GM18861 (cell line): ENCODE data around the gene ZNF778.

Experiments
- ATAC-seq: cut with Tn5 transposase; IDR thresholded peaks from one replicate; pipeline ENCODE4 v1.9.1; 2021; ENCODE audit not compliant: unreplicated experiment

ZNF778 gene

DNA sequence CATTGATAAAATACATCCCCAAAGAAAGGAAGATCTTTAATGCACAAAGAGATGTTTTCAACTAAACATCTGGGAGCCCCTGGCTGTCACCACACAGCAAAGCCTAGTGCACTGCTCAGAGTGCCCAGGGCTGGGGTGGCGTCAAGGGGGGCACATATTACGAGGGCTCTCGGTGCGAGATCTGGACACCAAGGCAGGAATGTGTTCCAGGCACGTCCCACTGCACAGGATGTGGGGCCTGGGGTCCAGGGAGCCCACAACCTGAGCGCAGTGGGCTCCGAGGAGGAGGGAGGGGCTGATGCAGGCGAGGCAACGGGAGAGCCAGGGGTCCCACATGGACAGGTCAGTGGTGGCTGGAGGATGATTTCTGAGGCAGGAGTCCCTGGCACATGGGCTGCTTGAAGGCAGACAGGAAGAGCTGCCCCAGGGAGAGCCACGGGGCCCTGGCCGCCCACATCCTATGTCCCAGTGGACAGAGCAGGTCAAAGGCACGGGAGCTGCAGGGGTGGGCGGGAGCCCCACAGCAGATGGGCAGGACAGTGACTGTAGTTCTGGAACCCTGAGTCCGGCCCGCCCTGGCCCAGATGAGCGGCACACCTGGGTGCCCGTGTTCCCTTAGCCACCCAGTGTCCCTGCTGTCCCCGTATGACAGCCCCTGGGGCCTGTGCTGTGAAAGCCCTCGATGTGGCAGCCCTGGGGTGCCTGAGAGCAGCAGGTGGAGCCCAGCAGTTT lies 56.4 kb downstream of the ZNF778 start:
- no peak for ATAC-seq

DNA sequence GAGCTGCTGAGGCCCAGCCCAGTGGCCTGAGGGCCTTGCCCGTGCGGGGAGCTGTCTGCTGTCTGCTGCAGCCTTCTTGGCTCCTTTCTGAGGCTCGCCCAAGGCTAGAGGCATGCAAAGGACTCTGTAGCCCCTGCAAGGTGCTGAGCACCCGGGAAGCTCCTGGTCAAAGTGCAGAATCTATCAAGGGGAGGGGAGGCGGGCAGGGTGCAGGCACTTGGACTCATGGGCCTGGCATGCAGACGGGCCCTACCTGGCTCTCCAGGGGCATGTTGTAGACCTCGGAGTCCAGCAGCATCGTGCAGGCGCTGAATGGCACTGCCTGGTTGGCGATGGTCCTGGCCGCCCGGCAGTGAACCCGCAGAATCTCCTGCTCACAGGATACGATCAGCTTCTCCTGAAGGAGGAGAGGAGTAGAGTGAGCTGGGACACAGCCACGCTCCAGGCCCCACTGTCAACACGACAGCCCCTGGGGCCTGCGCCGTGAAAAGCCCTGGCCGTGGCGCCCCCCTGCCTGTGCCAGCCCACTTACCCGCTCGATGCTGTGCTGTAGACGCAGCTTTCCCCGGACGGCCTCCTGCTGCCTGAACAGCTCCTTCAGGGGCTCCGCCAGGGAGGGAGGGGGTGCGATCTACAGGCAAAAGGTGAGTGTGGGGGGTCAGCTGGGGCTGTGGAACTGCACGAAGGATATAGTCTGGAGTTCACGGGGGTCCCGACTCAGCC lies 57.2 kb downstream of the ZNF778 start:
- ATAC-seq = no peak

DNA sequence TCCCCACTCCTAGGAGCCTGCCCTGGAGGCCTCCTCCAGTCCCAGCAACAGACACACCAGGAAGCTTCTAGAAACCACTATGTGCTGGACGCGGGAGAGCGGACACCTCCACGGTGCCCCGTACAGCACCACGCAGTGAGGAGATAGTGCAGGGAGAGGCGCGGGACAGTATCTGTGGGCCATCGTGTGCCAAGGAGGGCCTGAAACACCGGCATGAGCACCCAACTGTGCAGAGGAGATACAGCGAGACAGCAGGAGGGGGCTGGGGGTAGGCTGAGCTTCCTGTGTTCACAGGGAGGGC lies 57.7 kb downstream of the ZNF778 start:
- no peak for ATAC-seq

DNA sequence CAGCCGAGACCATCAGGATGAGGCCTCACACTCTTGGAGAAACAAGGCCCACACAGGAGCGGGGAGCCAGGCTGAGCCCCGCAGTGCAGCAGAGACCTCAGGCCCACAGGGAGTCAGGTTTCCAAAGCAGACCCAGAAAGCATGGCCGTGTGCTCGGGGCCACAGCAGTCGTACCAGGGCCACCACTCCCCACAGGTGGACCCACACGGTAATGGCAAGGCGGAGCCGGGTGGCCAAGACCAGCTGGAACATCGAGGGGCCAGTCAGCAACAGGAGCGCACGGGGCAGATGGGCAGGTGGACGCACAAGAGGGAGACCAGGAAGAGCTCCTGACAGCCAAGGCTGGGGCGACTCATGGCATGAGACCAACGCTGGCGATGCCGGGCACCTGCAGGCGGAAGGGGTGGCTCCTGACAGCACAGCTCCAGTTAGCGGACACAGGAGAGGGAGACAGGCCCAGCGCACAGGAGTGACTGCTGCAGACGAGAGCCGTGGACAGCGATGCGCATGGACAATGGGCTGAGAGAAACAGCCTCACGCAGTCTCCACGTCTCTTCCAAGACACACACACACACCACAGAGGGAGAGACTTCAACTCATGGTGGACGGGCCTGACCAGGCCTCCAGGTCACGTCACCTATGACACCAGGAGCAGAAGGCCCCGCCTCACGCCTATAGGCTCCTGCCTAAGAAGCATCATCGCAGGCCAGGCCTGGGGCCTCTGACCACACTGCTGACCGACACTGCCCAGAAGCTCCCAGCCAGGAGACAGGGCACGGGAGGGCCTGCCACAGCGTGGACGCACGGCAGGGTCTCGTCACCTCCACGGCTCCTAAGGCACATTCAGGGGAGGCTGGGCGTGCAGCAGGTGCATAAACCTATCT lies 58.6 kb downstream of the ZNF778 start:
- no peak for ATAC-seq

DNA sequence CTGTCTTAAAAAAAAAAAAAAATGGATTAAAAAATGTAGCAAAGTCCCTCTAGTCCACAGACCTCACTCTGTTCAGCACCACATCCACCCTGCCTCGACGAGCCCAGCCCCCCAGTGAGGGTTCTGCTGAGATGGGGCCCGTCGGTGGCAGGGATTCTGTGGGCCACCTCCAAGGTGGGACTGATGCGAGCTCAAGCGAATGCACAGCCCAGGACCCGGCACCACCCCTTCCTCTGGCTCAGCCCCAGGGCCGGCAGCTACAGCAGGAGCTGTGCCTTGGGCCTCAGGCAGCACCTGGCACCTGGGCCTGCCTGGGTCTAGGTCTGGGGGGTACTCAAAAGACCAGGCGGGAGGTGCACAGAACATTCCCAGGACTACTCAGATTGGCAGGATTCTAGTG lies 59.5 kb downstream of the ZNF778 start:
- ATAC-seq = no peak

DNA sequence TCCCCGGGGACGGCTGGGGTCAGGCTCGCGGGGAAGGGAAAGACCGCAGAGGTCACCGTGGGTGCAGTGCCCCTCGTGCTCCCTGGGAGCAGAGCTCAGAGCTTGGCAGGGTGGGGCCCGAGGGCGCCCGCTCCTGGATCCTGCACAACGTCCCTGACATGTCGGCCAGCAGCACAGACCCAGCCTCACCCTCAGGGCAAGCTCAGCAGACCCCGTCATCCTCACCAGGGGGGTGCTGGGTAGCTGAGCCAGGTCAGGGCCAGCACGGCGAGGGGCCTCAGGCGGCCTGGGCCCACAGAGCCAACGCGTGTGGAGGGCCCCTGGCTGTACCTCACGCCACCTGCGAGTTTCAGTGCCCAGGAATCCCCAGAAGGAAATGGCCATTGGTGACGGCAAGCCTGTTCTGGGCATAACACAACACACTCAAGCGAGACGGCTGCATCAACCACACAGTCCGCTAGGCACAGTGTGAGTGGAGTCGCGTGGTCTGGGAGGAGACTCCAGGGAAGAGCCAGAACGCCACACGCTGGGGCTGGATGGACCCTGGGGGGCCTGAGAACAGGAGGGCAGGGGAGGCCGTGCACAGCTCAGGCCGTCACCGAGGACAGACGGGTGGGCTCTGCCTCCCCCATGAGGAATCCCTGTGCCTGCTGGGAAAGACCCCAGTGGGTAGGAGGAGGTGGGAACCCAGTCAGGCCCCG lies 60.3 kb downstream of the ZNF778 start:
- ATAC-seq = no peak

DNA sequence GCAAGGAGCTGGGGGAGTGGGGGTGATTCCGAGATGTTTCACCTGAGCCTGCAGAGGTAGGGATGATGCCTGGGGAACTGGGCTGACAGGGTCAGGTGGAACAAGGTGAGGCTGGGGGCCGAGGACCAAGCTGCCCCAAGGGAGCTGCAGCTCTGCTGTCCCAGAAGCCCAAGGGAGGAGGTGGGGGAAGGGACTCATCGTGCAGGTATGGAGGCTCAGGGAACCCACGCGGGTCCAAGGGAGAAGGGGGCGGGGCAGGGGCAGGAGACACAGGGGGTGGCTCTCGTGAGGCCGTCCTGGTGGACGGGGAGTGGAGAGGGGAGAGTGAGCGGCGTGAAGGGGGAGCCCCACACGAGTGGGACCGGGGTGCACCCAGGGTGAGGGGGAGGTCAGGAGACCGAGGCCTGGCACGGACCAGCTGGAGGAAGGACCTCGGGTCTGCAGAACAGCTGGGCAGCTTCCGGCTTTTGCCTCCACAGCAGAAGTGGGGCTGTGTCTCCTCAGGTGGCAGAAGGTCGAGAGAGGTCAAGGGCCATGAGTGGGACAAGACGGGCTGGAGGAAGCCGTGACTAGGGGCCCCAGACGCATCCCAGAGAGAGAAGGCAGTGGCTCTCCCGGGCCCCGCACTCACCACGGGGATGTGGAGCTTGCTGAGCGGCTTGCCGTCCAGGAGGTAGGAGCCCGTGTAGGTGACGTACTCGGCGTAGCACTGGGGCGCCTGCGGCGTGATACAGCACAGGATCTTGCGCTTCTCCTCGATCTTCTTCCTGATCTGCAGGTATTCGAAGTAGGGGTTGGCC lies 61.1 kb downstream of the ZNF778 start:
- ATAC-seq = no peak

DNA sequence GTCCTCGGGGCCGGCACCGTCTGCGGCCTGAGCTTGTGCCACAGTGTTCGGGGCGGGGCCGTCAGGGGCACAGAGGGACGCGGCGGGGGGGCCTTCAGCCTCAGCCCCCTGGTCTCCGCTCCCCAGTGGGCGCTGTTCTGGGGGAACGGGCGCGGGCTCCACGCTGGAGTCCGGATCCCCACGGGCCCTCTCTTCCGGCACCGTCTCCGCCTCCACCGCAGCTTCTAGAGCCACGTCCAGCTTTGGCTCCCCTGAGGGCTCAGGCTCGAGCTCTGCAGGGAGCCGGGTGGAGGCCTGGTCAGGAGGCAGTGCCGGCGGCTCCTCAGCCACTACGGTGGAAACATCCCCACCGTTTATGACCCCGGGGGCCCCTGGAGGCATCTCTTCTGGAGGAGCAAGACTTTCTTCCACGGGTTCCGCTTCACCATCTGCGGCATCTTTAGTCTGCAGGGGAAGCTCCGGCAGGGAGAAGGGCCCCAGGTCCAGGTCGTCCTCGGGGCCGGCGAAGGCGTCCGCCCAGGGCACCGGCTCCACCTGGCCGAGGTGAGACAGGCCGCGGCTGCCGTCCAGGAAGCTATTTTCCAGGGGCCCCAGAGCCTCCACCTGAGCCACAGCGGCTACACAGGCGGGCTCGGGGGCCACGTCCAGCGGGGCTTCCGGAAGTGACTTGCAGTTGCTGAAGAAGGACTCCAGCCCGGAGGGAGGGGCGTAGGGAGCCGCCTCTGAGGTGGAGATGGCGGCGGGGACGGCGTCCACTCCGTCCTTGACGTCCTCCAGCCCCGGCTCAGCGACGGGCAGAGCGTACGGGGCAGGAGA lies 62.4 kb downstream of the ZNF778 start:
- no peak for ATAC-seq

DNA sequence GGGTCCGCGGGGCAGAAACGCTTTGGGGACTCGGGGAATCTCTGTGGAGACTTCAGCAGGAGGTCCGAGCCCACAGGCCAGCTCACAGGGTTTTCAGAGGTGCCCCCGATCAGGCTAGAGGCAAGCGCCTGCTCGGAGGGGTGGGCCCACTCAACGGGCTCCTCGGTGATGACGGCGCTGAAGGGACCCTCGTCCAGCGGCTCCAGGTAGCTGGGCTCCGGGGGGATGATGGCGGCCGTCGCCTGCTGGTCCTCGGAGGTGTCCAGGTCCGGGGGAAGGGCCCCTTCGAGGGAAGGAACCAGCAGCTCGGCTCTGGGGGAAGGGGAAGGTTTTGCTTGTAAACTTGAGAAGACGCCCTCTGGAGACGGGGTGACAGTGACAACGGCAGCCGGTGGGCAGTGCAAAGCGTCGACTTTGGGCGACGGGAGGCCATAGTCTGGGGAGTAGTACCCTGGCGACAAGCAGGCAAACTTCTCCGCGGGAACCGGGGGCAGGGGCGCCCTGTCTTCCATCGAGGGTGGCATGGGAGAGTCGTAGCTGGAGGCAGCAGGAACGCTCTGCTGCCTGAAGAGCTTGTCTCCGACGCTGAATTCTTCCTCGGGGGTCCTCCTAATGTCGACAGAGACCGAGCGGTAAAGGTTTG lies 63.2 kb downstream of the ZNF778 start:
- no peak for ATAC-seq

DNA sequence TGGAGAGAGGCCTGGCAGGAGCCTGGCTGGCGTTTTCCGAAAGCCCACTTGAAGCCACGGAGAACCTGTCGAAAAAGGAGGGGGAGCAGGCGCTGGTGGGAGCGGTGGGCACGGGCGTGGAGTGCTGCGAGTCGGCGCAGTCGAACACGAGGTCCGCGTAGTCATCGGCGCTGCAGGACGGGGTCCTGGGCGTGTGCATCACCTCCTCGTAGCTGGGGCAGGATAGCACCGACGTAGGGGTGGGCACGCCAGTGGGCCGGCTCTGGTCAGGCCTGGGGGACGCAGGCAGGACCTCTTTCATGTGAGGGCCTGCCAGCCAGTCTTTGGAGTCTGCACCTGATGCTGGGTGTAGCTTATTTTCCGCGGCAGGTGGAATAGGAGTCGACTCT lies 63.7 kb downstream of the ZNF778 start:
- ATAC-seq = no peak

DNA sequence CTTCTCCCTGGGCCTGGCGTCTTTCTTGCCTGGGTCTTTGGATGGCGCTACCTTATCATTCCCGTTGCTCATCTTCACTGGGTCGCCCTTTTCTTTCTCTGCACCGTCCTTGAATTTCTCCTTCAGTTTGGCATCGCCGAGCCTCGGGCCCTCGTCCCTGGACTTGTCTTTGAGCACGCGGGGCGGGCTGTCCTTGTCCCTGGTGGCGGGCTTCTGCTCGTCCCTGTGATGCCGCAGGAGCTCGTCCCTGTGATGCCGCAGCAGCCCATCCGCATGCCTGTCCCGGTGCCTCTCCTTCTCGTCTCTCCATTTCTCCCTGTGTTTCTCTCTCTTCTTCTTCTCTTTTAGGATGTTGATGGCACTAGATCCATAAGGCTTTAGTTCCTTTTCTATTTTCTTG lies 64.3 kb downstream of the ZNF778 start:
- no peak for ATAC-seq

DNA sequence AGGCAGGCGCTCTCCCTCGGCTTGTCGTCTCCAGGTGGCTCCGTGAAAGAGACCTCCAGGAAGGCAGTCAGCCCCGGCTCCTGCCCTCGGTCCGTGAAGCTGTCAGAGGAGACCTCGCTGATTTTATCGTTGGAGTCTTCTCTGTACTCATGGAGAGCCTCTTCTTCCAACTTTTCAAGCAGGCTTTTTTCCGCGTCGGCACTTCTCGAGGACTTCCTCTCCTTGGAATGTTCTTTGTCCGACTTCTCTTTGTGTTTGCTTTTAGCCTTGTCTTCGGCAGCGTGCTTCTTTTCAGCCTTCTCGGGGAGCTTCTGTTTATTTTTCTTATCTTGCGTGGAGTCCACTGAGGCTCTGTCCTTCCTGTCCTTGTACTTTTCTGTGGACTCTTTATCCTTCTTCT lies 65.0 kb downstream of the ZNF778 start:
- no peak for ATAC-seq

DNA sequence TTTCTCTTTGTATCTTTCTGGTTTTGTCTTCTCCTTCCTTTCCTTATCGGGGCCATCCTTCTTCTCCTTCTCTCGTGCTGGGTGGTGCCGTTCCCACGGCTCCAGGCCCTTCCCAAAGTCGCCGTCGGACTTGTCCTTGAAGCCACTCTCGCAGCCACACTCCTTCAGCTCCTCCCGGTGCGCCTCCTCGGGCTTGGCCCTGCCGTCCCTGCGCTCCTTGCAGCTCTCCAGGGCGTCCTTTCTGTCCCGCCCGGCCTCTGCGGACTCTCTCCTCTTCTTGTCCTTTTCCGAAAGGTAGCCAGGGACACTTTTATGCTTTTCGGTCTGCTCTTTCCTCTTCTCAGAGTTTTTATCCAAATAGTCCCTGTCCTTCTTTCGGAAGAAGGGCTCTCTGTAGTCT lies 65.9 kb downstream of the ZNF778 start:
- no peak for ATAC-seq

DNA sequence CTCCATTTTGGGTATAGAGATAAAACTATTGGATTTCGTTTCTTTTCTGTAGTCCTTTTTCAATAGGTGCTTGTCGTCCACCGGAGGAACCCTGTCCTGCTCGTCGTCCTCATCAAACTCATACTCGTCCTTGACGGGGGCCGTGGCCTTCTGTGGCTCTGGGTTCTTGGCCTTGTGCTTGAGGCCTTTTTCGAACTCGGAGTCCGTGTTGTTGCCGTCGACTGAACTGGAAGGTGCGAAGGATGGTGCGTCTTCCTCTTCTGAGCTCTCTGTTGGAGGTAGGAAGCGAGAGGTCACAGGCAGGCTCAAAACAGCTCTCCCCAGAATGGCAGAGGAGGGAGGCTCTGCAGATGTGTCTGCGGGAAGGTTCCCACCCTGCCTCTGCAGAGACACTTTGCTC lies 67.9 kb downstream of the ZNF778 start:
- ATAC-seq = no peak

DNA sequence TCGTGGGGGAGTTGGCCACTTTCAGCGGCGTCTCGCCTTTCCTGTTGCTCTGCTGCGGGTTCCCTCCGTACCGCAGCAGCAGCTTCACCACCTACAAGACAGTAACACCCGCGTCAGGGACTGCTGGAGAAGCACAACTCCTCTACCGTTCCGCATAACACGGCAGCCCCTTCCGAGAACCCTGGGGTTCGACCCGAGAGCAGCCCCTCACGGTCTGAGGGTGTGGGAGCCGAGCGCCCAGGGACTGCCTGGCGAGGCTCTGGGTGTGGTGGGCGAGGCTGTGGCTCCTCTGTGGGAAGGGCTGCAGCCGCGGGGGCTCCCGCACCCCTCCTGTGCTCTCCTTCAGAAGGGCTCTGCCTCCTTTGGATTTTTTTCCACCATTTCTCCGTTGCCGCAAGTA lies 68.6 kb downstream of the ZNF778 start:
- no peak for ATAC-seq
